Stimulated activated CD4-positive, alpha-beta T cell treated with anti-CD3 and anti-CD28 coated beads, Interleukin-12 subunit alpha, Interleukin-12 subunit beta, amount 100 ng/mL, for 24 hours (primary cell): ENCODE measurements around the gene MIB2.

Experiments used
- DNase-seq, 2 experiments: peaks; one replicate each; pipeline ENCODE4 v3.0.0-alpha.2; 2020; ENCODE audit warnings: low read depth in 2 of 2

The MIB2 gene

DNA sequence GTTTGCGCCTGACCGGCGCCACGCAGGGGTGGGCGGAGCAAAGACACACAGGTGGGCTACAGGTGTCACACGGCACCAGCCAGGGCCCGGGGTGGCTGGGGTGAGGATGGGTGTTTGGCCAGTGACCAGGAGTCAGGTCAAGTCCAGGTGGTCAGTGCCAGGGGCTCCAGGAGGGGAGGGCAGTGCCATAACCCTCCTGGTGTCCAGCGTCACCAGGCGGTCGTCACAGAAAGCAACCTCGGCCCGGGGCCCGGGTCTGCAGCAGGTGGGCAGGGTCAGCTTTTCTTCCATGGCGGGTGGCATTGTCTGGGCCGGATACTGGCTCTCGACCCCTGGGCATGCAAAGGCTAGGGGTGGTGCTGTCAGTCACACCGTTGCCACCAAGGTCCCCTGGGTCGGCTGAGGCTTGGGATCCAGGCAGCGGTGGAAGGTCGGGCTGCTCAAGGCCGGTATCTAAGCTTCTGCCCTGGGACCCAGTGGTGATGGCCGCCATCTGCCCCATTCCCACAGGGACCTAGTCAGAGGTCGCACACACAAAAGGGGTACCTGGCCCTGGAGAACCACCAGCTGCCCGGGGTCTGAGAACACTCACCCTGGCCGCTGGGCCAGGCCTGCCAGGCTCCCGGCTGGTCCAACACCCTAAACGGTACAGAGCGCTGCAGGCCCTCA lies 17.1 kb upstream of the MIB2 start:
- DNase-seq = no peak

DNA sequence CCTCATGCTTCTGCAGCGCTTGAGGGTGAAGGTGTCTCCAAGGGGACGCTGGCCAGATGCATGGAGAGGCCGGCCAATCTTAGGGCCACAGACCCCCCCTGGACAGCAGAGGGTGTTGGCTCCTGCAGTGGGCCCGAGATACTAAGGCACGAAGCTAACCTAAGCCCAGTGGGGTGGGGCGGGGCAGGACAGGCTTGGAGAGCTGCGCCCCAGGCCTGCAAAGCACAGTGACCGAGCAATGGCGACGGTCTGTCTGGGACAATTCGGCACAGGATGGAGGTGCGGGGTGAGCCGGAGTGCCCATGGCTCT lies 16.6 kb upstream of the MIB2 start:
- no peak for DNase-seq

DNA sequence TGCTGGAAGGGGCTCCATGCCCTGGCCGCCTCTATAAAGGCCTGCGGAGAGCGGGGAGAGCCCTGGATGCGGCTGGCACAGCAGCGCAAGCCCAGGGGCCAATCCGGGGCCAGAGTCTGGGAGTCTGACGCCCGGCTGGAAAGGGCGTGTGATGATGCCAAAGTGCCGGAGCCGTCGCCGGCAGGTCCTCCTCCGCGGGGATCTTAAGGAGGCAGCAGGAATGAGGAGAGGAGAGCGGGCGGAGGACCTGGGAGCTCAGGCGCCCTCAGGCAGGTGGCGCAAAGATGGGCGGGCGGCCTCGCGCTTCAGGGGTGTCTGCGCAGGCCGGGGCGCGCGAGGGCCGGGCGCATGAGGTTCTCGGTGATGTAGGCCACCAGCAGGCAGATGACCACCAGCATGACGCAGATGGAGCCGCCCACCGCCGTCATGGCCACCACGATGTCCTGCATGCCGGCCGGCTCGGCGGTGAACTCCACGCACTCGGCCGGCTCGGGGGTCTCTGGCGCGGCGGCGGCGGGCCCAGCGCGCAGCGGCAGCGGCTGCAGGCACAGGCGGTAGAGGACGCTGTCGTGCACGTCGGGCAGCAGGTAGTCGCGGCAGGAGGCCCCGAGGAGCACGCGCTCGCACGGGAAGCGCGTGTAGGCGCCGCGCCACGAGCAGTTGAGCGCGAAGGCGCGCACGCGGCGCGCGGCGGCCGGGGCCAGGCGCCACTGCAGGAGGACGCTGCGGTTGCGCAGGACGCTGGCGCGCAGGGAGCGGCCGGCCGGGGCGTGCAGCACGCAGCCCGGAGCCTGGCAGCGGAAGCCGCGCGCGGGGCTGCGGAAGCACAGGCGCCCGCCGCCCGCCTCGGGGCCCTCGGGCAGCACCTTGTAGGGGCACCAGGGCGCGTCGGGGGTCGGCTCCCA lies 16.0 kb upstream of the MIB2 start:
- DNase-seq = no peak

DNA sequence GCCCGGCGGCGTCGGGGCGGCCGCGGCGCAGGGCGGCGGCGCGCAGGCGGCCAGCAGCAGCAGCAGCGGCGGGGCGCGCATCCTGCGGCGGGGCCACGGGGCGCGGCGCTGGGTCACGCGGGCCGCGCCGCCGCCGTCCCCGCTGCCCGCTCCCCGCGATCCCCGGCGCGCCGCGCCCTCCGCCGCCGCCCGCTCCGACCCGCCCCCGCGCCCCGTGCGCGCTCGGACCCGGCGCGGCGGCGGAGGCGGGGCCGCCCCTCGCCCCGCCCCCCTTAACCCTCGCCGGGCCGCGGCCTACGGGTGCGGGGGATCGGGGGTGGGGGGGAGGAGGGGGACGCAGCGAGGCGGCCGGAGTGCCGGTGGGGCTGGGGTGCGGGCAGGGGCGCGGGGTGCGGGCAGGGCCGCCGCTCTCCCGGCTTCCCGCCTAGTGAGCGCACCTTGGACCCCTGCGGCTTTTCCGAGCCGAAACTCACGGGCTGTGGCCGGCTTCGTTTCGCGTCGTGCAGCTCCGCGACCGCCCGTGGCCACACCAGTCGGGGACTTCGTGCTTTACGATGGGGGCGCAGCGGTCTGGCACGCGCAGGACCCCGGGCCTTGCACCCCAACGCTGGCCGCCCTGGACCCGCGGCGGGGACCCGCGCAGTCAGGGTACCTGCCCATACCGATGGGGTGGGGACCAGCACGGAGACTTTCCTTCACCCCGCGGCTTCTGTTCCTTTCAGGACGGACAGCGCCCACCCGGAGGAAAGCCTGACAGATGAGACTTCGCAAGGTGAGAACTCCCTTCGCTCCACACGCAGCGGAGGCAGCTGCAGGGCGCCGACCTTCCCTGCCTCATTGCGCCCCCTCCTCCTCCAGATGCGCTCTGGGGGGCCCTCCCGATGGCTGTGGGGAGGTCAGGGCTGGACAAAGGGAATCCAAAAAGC lies 15.1 kb upstream of the MIB2 start, which contains the start of gene FNDC10:
Gene FNDC10, minus strand, starts transcription at position 201 of the 926 bp plus-strand sequence. Its CDS starts 120 bp downstream, at position 81.
- DNase-seq = no peak

DNA sequence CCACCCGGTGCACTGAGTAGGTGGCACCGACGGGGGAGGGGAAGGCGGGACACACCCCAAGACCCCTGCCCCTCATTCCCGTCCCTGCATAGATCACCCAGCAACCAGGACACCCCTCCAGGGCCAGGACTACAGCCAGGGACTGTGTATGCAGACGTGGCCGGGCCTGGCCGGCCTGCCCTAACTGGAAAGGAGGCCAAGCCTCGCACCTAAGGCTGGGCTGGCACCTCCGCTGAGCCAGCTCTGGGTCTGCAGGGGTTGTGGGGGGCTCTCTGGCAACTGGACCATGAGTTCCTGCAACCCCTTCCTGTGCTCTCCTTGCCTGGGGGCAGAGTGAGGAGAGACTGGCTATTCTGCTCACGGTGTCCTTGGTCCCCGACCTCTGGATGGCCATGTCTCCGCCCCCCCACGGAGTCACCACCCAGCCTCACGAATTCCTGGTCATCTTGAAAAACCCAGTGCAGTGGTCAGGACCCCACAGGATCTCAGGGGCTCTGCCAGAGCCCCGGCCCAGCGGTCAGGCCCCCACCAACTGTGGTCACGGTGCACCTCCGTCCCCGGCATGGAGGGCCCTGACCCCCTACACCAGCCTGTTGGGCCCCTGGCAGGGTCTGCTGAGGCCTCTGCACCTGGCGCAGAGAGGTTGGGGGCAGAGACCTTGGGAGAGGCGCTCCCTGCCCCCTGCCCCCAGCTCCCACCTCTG lies 14.3 kb upstream of the MIB2 start:
- no peak for DNase-seq

DNA sequence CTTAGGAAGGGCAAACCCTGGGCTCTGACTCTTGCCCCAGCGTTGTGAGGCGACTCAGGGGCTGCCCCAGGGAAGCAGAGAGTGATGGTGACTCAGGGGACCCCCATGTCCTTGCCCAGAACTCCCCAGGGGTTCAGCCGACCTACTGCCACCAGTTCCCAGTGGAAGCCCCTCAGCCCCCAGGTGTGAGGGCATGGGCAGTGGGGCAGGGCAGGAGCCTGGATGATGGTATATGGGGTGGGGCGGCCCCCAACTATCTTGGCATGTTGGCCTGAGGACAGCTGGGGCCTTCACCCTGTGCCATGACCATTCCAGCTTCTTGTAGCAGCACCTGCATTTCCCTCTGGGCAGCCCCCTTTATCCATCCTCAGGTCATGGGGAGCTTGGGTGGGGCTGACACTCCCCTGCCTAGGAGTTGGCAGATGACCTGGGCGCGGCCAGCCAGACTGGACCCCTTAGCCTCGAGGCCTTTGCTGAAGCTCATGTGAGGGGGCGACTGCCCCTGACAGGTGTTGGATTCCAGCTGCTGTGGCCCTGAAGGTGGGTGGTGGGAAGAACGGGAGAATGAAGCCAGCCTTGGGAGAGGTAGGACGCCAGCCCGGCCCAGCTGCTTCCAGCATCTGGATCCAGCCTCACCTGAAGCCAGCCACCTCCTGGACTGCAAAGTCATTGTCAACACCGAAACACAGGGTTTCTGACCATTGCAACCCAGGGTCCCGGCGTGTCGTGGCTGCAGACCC lies 13.6 kb upstream of the MIB2 start:
- no peak for DNase-seq

DNA sequence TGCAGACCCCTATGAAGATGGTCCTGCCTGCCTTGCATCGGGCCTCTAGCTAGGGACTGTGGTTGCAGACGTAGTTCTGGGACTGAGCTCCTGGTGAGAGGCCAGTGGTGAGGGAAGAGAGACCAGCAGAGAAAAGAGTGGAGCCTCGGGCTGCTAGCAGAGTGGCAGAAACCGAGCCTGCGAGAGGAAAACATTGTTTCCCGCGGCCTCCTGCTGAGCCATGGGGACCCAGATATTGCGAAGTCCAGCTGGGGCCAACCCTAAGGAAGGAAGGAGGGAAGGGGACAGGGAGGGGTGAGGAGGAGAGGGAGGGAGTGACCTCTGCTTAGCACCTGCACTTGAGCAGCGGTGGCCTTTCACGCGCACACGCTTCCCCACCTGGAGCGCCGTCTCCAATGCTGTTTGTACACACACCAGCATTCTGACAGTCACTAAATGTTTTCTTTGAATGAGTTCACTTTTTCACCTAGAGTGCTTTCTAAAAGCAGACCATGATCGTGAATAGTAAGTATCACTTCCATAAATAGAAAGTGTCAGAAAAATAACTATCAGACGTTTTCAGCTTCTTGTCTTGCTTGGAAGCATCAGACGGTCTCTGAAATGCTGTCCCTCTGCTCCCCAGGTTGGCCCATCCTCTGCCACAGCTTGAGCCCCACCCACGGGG lies 12.9 kb upstream of the MIB2 start:
- no peak for DNase-seq

DNA sequence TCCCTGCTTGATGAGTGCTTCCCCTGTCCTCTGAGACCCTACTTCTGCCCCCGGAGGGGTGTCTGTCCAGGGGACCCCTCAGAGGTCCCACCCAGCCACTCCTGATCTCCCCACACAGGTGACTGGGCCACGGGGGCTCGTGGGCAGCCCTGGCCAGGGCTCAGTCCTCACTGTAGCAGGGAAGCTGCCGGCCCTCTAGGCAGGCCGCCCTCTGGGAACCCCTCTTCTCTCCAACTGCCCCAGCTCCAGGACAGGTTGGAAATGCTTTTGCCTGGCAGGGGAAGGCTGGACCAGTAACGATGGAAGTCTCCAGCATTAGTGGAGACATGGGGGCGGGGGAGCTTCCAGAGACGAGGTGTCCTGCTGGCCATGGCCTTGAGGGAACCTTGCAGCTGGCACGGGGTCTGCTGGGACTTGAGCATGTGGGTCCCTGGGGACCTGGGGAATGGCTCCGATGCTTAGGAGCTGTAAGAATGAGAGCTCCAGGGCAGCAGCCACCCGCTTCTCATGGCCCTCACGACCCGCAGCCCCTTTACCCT lies 12.3 kb upstream of the MIB2 start:
- no peak for DNase-seq

DNA sequence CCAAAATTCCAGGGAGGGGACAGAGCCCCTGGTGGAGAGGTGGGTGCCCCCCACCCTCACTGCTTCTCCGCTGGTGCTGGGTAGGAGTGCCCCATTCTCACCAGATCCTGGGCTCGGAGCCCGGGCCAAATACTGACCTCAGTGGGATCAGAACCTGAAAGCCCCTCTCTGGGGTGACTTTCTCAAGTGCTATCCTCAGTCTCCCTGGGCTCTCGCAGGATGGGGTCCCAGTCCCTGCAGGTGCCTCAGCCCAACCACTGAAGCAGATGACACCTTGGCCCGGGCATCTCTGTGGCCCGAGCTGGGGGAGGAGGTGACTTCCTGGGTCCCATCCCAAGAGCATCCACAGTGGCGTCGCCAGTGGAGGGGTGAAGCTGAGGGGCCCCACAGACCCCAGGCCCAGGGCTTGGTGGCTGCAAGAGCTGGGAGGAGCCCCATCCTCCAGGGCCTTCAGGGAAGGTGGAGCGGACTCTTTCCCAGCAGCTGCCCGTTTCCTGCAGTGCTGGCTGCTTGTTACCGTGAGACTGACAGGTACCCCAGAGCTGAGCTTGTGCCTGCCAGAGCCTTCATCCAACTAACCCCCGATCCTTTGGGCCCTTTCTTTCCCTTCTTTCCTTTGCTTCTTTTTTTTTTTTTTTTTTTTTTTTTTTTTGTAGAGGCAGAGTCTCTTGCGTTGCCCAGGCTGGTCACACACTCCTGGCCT lies 11.5 kb upstream of the MIB2 start:
- DNase-seq = no peak

DNA sequence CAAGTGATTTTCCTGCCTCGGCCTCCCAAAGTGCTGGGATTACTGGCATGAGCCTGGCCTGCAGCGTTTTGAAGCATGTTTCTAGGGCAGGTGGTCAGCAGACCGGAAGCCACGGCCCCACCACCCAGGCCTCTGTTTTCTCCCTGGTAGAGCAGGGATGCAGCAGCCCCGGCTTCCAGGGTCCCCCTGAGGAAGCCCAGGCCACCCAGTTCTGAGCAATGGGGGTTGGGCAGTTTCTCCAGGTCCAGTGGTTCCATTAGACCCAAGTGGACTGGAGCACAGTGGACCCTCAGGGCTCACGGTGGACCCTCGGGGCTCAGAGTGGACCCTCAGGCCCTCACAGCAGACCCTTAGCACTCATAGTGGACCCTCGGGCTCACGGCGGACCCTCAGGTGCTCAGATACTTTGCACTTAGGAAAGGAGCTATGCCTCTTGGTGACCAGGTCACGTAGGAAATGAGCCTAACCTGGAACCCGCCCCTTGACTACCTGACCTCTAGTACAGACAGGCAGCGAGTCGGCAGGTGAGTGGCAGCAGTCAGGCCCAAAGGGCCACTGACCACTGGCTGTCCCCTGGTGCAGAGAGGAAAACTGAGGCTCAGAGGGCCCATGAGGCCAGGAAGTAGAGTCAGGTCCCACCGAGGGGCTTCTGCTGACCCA lies 10.8 kb upstream of the MIB2 start:
- DNase-seq = no peak

DNA sequence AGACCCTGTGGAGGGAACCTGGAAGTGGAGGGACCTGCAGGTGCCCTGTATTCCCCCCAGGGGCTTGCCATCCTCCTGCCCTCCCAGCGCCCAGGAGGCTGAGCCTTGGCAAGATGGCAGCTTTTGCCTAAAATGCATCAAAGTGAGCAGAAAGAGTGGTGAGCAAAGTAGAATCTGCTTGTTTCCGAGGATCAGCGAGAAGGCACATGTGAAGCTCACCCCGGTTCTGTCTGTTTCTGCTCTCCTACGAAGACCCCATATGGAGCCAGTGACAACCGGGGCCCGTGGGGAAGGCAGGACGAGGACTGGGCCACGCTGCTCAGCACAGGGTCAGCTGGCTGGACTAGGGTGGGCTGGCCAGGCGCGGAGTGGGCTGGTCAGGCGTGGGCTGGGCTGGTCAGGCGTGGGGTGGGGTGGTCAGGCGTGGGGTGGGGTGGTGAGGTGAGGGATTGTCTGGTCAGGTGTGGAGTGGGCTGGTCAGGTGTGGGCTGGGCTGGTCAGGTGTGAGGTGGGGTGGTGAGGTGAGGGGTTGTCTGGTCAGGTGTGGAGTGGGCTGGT lies 10.2 kb upstream of the MIB2 start:
- no peak for DNase-seq

DNA sequence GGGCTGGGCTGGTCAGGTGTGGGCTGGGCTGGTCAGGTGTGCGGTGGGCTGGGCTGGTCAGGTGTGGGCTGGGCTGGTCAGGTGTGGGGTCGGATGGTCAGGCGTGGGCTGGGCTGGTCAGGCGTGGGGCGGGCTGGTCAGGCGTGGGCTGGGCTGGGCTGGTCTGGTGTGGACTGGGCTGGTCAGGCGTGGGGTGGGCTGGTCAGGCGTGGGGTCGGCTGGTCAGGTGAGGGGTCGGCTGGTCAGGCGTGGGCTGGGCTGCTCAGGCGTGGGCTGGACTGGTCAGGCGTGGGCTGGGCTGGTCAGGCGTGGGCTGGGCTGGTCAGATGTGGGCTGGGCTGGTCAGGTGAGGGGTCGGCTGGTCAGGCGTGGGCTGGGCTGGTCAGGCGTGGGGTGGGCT lies 9.6 kb upstream of the MIB2 start:
- no peak for DNase-seq

DNA sequence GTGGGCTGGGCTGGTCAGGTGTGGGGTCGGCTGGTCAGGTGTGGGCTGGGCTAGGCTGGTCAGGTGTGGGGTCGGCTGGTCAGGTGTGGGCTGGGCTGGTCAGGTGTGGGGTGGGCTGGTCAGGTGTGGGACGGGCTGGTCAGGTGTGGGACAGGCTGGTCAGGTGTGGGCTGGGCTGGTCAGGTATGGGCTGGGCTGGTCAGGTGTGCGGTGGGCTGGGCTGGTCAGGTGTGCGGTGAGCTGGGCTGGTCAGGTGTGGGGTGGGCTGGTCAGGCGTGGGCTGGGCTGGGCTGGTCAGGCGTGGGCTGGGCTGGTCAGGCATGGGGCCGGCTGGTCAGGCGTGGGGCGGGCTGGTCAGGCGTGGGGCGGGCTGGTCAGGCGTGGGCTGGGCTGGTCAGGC lies 9.1 kb upstream of the MIB2 start:
- DNase-seq = no peak

DNA sequence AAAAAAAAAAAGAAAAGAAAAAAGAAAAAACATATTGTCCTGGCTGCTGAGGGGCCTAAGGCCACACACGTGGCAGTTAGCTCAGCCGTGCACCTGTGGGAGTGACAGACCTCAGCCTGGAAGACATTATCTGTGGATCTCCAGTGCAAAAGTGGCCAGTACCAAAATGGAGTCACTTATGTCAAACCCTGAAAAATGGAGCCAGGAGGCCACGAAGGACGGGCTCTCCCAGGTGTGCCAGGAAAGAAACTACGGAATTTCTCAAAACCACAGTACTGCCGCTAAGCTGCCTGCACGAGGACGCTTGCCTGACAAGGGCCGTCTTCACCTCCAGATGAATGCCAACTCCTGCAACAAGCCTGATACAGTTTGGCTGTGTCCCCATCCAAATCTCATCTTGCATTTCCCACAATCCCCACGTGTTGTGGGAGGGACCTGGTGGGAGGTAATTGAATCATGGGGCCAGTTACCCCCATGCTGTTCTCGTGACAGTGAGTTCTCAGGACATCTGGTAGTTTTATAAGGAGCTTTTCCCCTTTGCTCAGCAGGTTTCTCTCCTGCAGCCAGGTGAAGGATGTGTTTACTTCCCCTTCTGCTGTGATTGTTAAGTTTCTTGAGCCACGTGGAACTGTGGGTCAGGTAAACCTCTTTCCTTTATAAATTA lies 5.3 kb upstream of the MIB2 start:
- no peak for DNase-seq

DNA sequence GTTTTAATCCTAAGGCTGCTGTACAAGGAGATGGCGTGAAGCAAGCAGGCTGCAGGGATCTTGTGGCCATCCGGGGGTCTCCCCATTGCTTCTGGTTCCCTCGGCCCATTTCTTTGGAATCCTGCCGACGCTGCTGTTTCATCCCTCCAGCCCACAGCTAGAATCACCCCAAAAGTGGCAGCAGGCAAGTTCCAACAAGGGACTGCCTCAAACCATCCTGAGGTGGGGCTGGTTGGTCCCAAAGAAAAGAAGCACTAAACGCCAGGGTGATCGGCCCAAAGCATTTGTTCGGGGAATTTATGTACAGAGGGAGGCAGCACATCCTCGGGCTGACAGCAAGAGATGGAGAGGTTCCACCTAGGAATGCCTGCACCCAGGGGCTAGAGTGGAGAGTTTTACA lies 4.5 kb upstream of the MIB2 start:
- DNase-seq = no peak

DNA sequence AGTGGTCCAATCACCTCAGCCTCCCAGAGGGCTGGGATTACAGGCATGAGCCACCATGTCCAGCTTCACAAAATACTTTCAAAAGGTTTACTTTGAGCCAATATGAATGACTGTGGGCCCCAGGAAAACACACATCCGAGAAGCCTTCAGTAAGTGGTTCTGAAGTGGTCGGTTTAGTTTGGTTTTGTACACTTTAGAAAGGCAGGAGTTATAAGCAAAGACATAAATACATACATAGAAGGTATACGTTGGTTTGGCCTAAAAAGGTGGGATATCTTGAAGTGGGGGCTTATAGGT lies 3.2 kb upstream of the MIB2 start:
- DNase-seq = no peak

DNA sequence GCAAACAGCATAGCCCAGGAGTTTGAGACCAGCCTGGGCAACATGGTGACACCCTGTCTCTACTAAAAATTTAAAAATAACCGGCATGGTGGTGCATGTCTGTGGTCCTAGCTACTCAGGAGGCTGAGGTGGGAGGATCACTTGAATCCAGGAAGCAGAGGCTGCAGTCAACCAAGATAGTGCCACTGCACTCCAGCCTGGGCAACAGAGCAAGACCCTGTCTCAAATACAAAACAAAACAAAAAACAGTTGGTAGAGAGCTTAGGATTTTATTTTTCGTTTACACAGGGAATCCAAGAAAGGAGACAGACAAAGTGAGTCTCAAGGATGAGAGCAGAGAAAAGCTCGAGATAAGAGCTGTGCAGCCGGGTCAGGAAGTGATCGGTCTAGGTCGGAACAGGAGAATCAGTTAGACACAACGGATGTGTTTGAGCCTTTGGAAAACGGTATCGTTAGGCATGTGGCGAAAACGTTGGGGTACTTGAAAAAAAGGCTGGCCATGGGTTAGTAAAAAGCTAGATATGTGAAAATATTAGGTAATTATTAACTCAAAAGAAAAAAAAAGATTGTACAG lies 1.7 kb upstream of the MIB2 start:
- no peak for DNase-seq
